ENCODE results near the gene MVP.
"Not testable (repeated sequence)": the region's sequence is repeated elsewhere in the genome, so short reads cannot be mapped to it uniquely, and the experiment has no call there.

Gene MVP

DNA sequence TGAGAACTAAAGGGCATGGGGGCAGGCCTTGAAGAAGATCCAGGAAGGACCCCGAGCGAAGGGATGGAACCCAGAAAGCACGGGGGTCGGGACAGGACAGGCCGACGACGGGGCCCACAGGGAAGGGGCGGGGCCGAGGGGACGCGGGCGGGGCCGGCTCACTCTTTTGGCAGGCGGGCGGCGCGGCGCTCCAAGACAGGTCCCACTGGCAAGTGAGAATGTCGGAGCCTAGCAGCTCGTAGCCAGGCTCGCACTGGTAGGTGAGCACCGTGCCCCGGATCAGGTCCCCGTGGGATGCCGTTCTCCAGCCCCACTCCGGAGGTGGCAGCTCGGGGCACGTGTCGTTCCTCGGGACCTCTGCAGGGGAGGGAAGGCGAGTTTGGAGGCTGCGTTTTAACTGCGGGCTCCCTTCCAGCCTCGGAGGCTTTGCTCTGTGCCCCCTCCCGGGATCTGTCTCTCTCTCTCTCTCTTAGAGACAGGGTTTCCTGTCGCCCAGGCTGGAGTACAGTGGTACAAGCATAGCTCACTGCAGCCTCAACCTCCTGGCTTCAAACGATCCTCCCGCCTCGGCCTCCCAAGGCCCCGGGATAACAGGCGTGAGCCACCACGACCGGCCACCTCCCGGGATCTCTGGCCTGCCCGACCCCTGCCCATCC lies 56.5 kb downstream of the MVP start:
- no peak for DNase-seq

DNA sequence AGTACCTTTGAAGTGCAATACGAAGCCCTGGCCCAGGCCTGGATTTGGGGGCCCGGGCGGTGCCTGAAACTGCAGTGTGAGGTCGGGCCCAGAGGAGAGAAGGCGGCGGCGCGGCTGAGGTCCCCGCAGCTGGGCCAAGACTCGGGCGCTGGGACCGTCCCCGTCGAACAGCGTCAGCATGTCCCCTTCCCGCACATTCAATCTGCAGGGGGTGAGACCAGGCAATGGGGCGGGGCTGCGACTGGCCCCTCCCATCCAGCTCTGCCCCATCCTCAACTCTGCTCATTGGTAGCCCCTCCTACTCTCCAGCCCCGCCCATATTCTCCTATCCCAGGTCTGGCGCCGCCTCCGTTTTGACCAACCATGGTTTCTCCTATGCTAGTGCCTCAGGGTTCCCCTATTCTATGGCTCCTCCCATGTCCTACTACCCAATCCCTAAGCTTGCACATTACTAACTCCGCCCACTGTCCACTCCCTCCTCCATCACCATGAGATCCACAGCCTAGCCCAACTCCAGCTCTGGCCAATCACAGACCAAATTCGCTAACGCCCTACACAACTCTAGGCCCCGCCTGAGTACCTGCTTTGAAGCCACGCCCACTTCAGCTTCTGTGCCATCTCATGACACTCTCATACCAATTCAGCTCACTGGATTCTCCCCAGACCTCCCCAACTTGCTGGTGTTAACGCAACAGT lies 57.2 kb downstream of the MVP start:
- peak; percentile 71 for DNase-seq

DNA sequence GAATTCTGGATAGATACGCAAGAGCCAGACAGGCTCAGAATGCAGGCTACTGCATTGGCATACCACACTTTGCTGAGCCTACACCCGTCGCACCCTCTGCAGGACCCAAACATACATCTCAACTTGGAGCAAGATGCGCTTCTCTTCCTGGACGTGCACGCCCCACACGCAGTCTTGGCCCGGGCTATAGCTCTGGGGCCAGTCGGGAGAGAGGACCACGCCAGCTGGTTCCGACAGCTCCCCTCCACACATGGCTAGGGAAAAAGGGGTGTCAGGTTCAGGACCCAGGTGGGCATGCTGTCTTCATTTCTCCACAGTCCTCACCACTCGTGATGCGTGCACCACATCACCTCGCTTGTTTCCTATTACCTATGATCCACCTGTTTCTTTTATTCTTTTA lies 57.9 kb downstream of the MVP start:
- no peak for DNase-seq

DNA sequence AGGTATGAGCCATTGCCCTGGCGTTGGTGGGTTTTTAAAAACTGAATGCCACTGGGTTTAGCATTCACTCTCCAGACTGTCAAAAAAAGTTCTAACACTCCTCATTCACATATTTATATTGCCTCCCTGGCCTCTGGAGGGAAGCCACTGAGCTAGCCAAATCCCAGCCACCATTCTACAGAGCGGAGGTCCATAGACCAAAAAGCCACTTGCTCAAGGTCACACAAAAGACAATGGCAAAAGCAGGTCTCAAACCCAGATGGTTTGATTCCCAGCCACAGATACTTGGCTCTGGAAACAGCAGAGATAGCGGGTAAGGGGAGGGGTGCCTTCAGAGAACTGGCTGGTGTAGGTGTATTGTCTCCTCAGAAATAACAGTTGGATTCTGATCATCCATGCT lies 60.8 kb downstream of the MVP start:
- DNase-seq: no peak

DNA sequence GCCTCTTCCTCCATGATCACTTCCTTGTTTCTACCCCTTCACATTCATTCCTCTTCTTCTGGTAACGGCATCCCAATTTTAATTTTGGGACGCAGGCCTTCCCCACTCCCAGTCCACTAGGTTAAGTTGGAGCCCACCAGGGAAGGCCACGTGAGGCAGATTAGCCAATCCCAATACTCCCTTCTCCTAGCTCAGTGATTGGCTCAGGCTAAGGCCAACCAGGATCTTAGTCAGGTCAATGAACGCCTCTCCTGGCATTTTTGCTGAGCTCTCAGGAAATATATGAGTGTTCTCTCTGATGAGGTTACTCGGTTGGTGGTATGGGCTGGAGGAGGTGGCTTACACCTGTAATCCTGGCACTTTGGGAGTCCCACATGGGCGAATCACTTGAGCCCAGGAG lies 63.7 kb downstream of the MVP start:
- DNase-seq: no peak

DNA sequence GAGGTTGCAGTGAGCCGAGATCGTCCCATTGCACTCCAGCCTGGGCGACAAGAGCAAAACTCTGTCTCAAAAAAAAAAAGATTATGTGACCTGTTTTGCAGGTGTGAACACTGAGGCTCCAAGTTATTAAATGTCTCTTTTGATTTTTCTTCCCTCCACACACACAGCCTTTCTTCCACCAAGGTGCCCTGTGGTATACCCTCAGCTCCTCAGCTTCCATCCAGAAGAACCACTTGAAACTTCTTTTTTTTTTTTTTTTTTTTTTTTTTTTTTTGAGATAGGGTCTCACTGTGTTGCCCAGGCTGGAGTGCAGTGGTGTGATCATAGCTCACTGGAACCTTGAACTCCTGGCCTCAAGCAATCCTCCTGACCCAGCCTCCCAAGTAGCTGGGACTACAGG lies 69.1 kb downstream of the MVP start:
- DNase-seq: not testable (repeated sequence)

DNA sequence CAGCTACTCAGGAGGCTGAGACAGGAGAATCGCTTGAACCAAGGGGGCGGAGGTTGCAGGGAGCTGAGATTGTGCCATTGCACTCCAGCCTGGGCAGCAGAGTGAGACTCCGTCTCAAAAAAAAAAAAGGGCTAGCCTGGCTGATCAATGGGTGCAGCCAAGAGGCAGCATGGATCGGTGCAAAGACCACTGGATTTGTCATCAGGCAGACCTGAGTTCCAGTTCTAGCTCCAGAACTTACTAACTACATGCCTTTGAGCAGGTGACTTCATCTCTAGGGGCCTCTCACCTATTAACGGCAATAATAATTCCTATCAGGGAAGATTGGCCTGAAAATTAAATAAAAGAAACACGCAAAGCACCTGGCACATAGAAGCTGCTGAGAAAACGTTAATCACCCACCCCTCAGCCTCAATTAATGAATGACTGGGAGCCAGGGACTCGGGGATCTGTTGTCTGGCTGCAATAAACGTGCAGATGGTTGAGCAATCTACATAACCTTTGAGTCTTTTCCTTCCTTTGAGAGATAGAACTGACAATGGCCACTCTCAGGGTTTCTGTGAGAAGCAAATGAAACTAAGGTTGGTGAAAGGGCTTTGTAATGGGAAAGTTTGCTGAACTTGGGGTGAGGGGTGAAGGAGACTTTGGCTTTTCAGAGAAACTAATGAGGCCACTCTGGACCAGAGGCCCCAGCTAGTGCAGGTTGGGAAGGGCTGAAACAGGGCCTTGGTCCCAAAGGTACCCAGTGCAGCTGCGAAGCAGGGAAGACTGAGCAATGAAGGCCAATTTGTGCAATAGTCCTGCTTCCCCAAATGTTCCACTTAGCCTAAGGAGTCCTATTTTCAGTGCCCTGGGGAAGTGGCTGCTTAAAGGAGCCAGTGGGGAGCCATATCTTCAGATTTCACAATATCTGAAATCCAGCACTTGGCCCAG lies 71.5 kb downstream of the MVP start:
- DNase-seq: no peak

DNA sequence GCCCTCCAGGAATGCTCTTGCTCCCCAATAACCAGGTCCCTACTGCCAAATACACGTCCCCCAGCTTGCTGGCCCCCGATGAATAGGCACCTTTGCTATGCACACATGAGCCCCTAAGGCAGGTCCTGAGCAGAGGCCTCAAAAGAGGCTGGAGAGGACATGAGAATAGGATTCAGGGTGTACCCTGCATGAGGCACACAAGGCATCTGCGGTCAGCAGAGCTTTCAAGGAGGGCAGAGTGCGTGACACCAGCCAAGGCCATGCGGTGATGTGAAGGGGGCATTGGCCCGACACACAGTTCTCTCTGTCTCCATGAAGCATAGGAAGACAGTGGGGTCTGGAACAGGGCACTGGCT lies 72.2 kb downstream of the MVP start:
- DNase-seq: no peak

DNA sequence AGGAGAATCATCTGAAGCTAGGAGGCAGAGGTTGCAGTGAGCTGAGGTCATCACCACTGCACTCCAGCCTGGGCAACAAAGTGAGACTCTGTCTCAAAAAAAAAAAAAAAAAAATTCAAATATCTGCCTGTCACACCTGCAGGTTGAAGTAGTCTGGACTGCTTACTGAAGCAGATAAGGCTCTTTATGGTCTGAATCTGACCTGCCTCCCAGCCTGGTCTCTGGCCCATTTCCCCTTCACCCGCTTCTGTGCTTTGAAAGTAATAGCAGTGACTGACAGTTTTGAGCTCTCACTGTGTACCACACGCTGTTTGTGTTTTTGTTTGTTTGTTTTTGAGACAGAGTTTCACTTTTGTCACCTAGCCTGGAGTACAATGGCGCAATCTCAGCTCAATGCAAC lies 73.3 kb downstream of the MVP start:
- DNase-seq: no peak

DNA sequence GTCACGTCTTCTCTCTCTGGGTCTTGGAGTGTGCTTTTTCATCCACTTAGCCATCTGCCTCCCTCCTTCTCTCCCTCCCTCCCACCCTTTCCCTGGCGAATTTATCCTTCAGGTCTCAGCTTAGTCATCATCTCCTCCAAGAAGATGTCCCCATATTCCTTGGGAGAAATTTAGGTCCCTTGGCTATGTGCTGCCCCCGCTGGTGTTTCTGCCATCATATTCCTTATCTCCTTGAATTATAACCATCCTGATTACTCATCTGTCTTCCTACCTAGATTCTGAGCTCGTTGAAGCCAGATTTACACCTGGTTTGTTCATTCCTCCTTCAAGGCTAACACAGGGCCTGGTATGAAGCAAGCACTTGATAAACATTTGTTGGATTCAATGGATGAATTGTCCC lies 74.1 kb downstream of the MVP start:
- DNase-seq: no peak

DNA sequence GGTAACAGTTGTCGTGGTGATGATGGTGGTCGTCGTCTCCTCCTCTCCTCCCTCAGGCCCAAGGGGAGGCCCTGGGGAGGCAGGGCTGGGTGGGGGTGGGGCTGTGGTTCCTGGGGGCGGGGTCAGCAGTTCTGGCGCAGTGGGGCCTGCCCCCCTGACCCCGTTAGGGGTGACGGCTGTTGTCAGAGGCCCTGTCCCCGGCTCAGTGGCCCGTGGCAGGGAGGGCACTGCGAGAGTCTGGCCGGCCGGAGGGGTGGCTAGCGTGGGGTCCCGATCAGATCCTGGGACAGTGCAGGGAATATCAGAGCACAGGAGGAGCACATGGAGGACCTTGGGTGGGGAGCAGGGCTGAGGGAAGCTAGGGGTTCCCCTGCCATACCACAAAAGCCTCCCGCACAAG lies 76.6 kb downstream of the MVP start:
- no peak for DNase-seq

DNA sequence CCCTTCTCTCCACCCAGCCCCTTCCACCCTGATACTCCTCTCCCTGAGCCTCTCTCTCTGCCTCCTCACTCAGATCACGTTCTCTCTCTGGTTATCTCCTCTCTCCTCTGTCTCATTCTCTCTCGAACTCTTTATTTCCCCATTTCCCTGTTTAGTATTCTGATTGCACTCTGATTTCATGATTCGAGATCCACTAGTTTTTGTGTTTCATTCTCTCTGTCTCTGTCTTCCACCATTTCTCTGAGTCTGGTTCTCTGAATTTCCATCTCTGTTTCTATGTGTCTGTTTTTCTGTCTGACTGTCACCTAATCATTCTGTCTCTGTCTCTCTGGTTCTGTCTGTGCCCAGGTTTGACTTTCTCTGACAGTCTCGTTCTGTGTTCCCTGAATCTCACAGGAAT lies 77.1 kb downstream of the MVP start:
- DNase-seq: no peak
